AG10803 (cell line): ENCODE data around the gene USP3.

Experiments
- DNase-seq: peaks from one replicate; pipeline ENCODE4 v3.0.0; 2010; ENCODE audit warnings: low read depth
- H3K4me3 ChIP-seq: 2 replicates; pipeline ENCODE4 v1.5.1; 2011; ENCODE audit warnings: mild to moderate bottlenecking, low read length, control low read depth
- CTCF ChIP-seq: conservative IDR thresholded peaks from 2 replicates; pipeline ENCODE4 v1.5.1; 2011; ENCODE audit warnings: mild to moderate bottlenecking, low read length, control low read depth, inconsistent platforms

USP3 gene

GRCh38 chr15:63461230-63461985, 43.0 kb upstream of the USP3 start:
- TF ChIP-seq CTCF: no peak
- no peak overlapping the region for H3K4me3 ChIP-seq
- DNase-seq: no peak

- DNase-seq: no peak
- no peak for TF ChIP-seq CTCF
- no peak overlapping the region for H3K4me3 ChIP-seq
These were observed 42.3 kb upstream of the USP3 start for GRCh38 chr15:63462088-63462487.

GRCh38 chr15:63463036-63463435, 41.4 kb upstream of the USP3 start:
- H3K4me3 ChIP-seq: no peak overlapping the region
- no peak for DNase-seq
- TF ChIP-seq CTCF: no peak

- no peak for DNase-seq
- no peak for TF ChIP-seq CTCF
These were observed 40.6 kb upstream of the USP3 start for GRCh38 chr15:63463793-63464192.

GRCh38 chr15:63465104-63465503, 39.3 kb upstream of the USP3 start:
- no peak for TF ChIP-seq CTCF
- H3K4me3 ChIP-seq: no peak overlapping the region
- DNase-seq: peak; percentile 86

More at GRCh38 chr15:63463793-63464192, 40.6 kb upstream of the USP3 start:
- H3K4me3 ChIP-seq: no peak overlapping the region

- no peak overlapping the region for H3K4me3 ChIP-seq
- TF ChIP-seq CTCF: peak; percentile 63
- DNase-seq: peak; percentile 61
These were observed 37.8 kb upstream of the USP3 start for GRCh38 chr15:63466378-63467192.
